ENCODE data around the gene RELN. TPM values are rescaled to one million over a fixed set of nuclear protein-coding genes. Genes with fewer than 3 reads are reported as not detected.
A peak's percentile ranks its signal among the peaks of the same experiment; 100 is the strongest.

Gene RELN
- total RNA-seq, 1 experiment from 2014 or later: 0.48 TPM

GRCh38 chr7:103704701-103705100, 284.8 kb downstream of the RELN start:
- H3K9me2 ChIP-seq (ENCODE audit: insufficient read depth): no peaks in the 10 kb centered on the region
- H3K4me1 ChIP-seq (replicated peaks; ENCODE audit: insufficient read depth): no peaks in the 10 kb centered on the region
- no peak overlapping the region for H3K4me2 ChIP-seq
- POLR2A ChIA-PET (ENCODE audit: unreplicated experiment): no interaction called here
- H3K9me3 ChIP-seq (ENCODE audit: insufficient read depth, low read depth): no peaks in the 10 kb centered on the region
- DNase-seq: no peak
- no peaks in the 10 kb centered on the region for H3K27me3 ChIP-seq (ENCODE audit: insufficient read depth, low read depth)
- H3K4me3 ChIP-seq: no peak overlapping the region
- TF ChIP-seq, protein P1, sequence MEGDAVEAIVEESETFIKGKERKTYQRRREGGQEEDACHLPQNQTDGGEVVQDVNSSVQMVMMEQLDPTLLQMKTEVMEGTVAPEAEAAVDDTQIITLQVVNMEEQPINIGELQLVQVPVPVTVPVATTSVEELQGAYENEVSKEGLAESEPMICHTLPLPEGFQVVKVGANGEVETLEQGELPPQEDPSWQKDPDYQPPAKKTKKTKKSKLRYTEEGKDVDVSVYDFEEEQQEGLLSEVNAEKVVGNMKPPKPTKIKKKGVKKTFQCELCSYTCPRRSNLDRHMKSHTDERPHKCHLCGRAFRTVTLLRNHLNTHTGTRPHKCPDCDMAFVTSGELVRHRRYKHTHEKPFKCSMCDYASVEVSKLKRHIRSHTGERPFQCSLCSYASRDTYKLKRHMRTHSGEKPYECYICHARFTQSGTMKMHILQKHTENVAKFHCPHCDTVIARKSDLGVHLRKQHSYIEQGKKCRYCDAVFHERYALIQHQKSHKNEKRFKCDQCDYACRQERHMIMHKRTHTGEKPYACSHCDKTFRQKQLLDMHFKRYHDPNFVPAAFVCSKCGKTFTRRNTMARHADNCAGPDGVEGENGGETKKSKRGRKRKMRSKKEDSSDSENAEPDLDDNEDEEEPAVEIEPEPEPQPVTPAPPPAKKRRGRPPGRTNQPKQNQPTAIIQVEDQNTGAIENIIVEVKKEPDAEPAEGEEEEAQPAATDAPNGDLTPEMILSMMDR (conservative IDR thresholded peaks at IDR 0.05): no peak
- TF ChIP-seq EZH2 (IDR thresholded peaks at IDR 0.05; ENCODE audit: low read depth): no peak
- H4K20me1 ChIP-seq (ENCODE audit: insufficient read depth): no peaks in the 10 kb centered on the region
- H3K36me3 ChIP-seq (ENCODE audit: low read depth): no peaks in the 10 kb centered on the region
- no peaks in the 10 kb centered on the region for H3K79me2 ChIP-seq (ENCODE audit: low read depth)
- H3F3A ChIP-seq (ENCODE audit: insufficient read depth, low read depth): no peaks in the 10 kb centered on the region
- BruUV-seq (replicated peaks): no TSS peak
- no peak overlapping the region for H3K27ac ChIP-seq
- intact Hi-C loops (cut with micrococcal nuclease; ENCODE audit: unreplicated experiment): loop anchor here (10.0 kb wide), 1 partner anchor 720 kb away; no protein-coding TSS in a partner anchor
- CTCF ChIA-PET: no interaction called here
- 0 out of 2 replicates have a peak overlapping the region, but pooled peaks have one; percentile 43 for H2AFZ ChIP-seq

DNA sequence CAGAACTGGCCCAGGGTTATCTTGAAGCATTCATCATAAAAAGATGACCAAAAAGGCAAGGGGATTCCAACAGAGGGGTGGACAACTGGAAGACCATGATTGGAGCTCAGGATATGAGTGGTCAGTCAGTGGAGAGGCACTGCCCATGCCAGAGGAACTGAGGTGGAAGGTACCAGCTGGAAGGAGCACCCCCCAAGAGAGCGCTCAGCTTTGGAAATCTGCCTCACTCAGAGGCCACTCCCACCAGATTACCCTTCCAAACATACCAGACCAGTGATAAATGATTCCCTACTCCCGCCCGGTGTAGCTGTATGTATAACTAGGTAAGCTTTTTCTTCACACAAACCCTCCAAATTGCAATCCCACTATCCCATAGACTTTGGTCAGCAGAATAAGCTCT, 286.5 kb downstream of the RELN start:
- no peak for DNase-seq
- CTCF ChIA-PET: no interaction called here
- H3K4me3 ChIP-seq: no peak overlapping the region
- no peaks in the 10 kb centered on the region for H3K4me1 ChIP-seq (replicated peaks; ENCODE audit: insufficient read depth)
- no peaks in the 10 kb centered on the region for H3K79me2 ChIP-seq (ENCODE audit: low read depth)
- no peak overlapping the region for H3K4me2 ChIP-seq
- no peaks in the 10 kb centered on the region for H4K20me1 ChIP-seq (ENCODE audit: insufficient read depth)
- H3K27ac ChIP-seq: no peak overlapping the region
- BruUV-seq (replicated peaks): no TSS peak
- H3K36me3 ChIP-seq (ENCODE audit: low read depth): no peaks in the 10 kb centered on the region
- no peak overlapping the region for H2AFZ ChIP-seq
- H3F3A ChIP-seq (ENCODE audit: insufficient read depth, low read depth): no peaks in the 10 kb centered on the region
- no peaks in the 10 kb centered on the region for H3K27me3 ChIP-seq (ENCODE audit: insufficient read depth, low read depth)
- no peaks in the 10 kb centered on the region for H3K9me3 ChIP-seq (ENCODE audit: insufficient read depth, low read depth)
- intact Hi-C loops (cut with micrococcal nuclease; ENCODE audit: unreplicated experiment): loop anchor here (10.0 kb wide), 1 partner anchor 722 kb away; no protein-coding TSS in a partner anchor
- TF ChIP-seq, protein P1 (conservative IDR thresholded peaks at IDR 0.05): no peak
- no peak for TF ChIP-seq EZH2 (IDR thresholded peaks at IDR 0.05; ENCODE audit: low read depth)
- H3K9me2 ChIP-seq (ENCODE audit: insufficient read depth): no peaks in the 10 kb centered on the region
- POLR2A ChIA-PET (ENCODE audit: unreplicated experiment): no interaction called here

DNA sequence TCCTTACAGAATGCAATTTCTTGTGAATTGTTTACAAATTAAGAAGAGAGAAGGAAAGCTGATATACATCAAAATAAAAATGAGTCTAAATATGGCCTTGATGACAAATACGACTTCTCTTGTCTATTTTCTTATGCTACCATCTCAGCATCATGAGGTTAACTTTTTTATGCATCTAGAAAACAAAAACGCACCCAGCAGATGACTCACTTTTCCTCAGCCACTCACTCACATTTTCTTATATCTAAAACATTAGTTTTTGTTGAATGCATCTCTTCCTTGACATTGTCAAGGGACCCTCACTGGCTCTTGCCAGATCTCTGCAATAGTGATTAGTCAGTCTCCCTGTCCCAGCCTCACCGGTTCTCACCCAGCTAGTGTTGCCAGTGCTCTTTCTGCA, 287.0 kb downstream of the RELN start:
- H3K79me2 ChIP-seq (ENCODE audit: low read depth): no peaks in the 10 kb centered on the region
- H3F3A ChIP-seq (ENCODE audit: insufficient read depth, low read depth): no peaks in the 10 kb centered on the region
- H4K20me1 ChIP-seq (ENCODE audit: insufficient read depth): no peaks in the 10 kb centered on the region
- BruUV-seq (replicated peaks): no TSS peak
- no peaks in the 10 kb centered on the region for H3K9me2 ChIP-seq (ENCODE audit: insufficient read depth)
- CTCF ChIA-PET: no interaction called here
- TF ChIP-seq EZH2 (IDR thresholded peaks at IDR 0.05; ENCODE audit: low read depth): no peak
- TF ChIP-seq, protein P1 (conservative IDR thresholded peaks at IDR 0.05): no peak
- H2AFZ ChIP-seq: no peak overlapping the region
- no peak overlapping the region for H3K4me3 ChIP-seq
- no peaks in the 10 kb centered on the region for H3K36me3 ChIP-seq (ENCODE audit: low read depth)
- intact Hi-C loops (cut with micrococcal nuclease; ENCODE audit: unreplicated experiment): loop anchor here (10.0 kb wide), 1 partner anchor 722 kb away; no protein-coding TSS in a partner anchor
- DNase-seq: no peak
- H3K27ac ChIP-seq: no peak overlapping the region
- H3K4me1 ChIP-seq (replicated peaks; ENCODE audit: insufficient read depth): no peaks in the 10 kb centered on the region
- no peaks in the 10 kb centered on the region for H3K27me3 ChIP-seq (ENCODE audit: insufficient read depth, low read depth)
- H3K9me3 ChIP-seq (ENCODE audit: insufficient read depth, low read depth): no peaks in the 10 kb centered on the region
- POLR2A ChIA-PET (ENCODE audit: unreplicated experiment): no interaction called here
- no peak overlapping the region for H3K4me2 ChIP-seq
